IMR-90 (cell line): ENCODE results near the gene SLC25A41. TPM values are rescaled to one million over a fixed set of nuclear protein-coding genes. Genes with fewer than 3 reads are reported as not detected.

Source experiments
- ATAC-seq: fragments of 200-7000 bp; cut with Tn5 transposase; 2 replicates; pipeline ENCODE4 v1.9.1; 2020; ENCODE audit warnings: low read depth, mild to moderate bottlenecking, moderate library complexity
- BruUV-seq: library from RNA; stranded (reverse); fragments of 400-500 nt; replicated peaks from 2 replicates; lab custom pipeline; 2021; lab: Mats Ljungman, UMichigan
- CTCF ChIA-PET: fragments of 300-600 bp; formaldehyde crosslinking; extraction: SDS; loops from one replicate; lab custom pipeline; 2021; ENCODE audit warnings: antibody characterized with exemption; lab: Yijun Ruan, JAX
- POLR2A ChIA-PET: fragments of 300-600 bp; sonication (Branson Sonifier 250); formaldehyde crosslinking; loops from one replicate; lab custom pipeline; 2022; ENCODE audit warnings: antibody characterized with exemption; ENCODE audit not compliant: unreplicated experiment; lab: Charles Lee
- DNase-seq: peaks from one replicate; pipeline ENCODE4 v3.0.0; 2013
- H2AFZ ChIP-seq: replicated peaks from 2 replicates; pipeline ENCODE3; 2013; ENCODE audit warnings: low read length, mild to moderate bottlenecking; ENCODE audit not compliant: poor library complexity
- H2AK5ac ChIP-seq: 2 replicates; pipeline ENCODE4 v1.6.1; 2013; ENCODE audit warnings: low read depth, low read length, inconsistent platforms
- H2AK9ac ChIP-seq: replicated peaks from 2 replicates; pipeline ENCODE3; 2013; ENCODE audit warnings: mild to moderate bottlenecking, low read depth, low read length, moderate library complexity; ENCODE audit not compliant: poor library complexity
- H2BK120ac ChIP-seq: 2 replicates; pipeline ENCODE4 v1.6.1; 2013; ENCODE audit warnings: low read depth, low read length, inconsistent platforms
- H2BK15ac ChIP-seq: 3 replicates; pipeline ENCODE4 v1.6.1; 2013; ENCODE audit warnings: low read depth, low read length, inconsistent platforms
- H2BK20ac ChIP-seq: 2 replicates; pipeline ENCODE4 v1.6.1; 2013; ENCODE audit warnings: low read depth, mild to moderate bottlenecking, inconsistent platforms, low read length, moderate library complexity
- H2BK5ac ChIP-seq: 2 replicates; pipeline ENCODE4 v1.6.1; 2013; ENCODE audit warnings: mild to moderate bottlenecking, low read depth, low read length, inconsistent platforms; ENCODE audit not compliant: poor library complexity, severe bottlenecking
- H3K14ac ChIP-seq: replicated peaks from 2 replicates; pipeline ENCODE4 v1.6.1; 2013; ENCODE audit warnings: low read depth, low read length, inconsistent platforms
- H3K18ac ChIP-seq: 2 replicates; pipeline ENCODE4 v1.6.1; 2013; ENCODE audit warnings: low read depth, low read length, control low read depth
- H3K23ac ChIP-seq: 2 replicates; pipeline ENCODE4 v1.6.1; 2013; ENCODE audit warnings: low read depth, low read length, inconsistent platforms
- H3K27ac ChIP-seq: 2 replicates; pipeline ENCODE4 v1.5.1; 2013; ENCODE audit warnings: mild to moderate bottlenecking, control low read depth, low read length; ENCODE audit not compliant: insufficient read depth
- H3K27me3 ChIP-seq: 2 replicates; pipeline ENCODE4 v1.6.1; 2013; ENCODE audit warnings: low read length; ENCODE audit not compliant: control insufficient read depth, insufficient read depth
- H3K36me3 ChIP-seq: 2 replicates; pipeline ENCODE4 v1.6.1; 2013; ENCODE audit warnings: low read length, mixed read lengths; ENCODE audit not compliant: control insufficient read depth, insufficient read depth
- H3K4ac ChIP-seq: 2 replicates; pipeline ENCODE4 v1.6.1; 2013; ENCODE audit warnings: low read depth, low read length, inconsistent platforms
- H3K4me1 ChIP-seq: 2 replicates; pipeline ENCODE4 v1.6.1; 2013; ENCODE audit warnings: low read length, mixed read lengths; ENCODE audit not compliant: control insufficient read depth, insufficient read depth
- H3K4me2 ChIP-seq: 2 replicates; pipeline ENCODE4 v1.6.1; 2013; ENCODE audit warnings: low read depth, mild to moderate bottlenecking, control low read depth, low read length, moderate library complexity
- H3K4me3 ChIP-seq: 2 replicates; pipeline ENCODE4 v1.5.1; 2013; ENCODE audit warnings: low read depth, mild to moderate bottlenecking, control low read depth, low read length, moderate library complexity; ENCODE audit not compliant: insufficient read depth
- H3K56ac ChIP-seq: 2 replicates; pipeline ENCODE4 v1.6.1; 2013; ENCODE audit warnings: low read length, inconsistent platforms; ENCODE audit not compliant: insufficient read depth; ENCODE audit errors: extremely low read depth
- H3K79me1 ChIP-seq, 2 experiments: 2 replicates each; pipeline ENCODE4 v1.6.1; 2013; ENCODE audit warnings: low read length in 2 of 2, inconsistent platforms in 1 of 2, low read depth in 1 of 2
- H3K9ac ChIP-seq: 2 replicates; pipeline ENCODE4 v1.6.1; 2013; ENCODE audit warnings: low read depth, low read length, control low read depth
- H3K9me1 ChIP-seq: 2 replicates; pipeline ENCODE4 v1.6.1; 2013; ENCODE audit warnings: low read length, inconsistent platforms; ENCODE audit not compliant: insufficient read depth
- H3K9me3 ChIP-seq: 2 replicates; pipeline ENCODE4 v1.6.1; 2013; ENCODE audit warnings: low read length; ENCODE audit not compliant: control insufficient read depth, insufficient read depth
- H4K20me1 ChIP-seq: 2 replicates; pipeline ENCODE4 v1.6.1; 2013; ENCODE audit warnings: low read length, inconsistent platforms; ENCODE audit not compliant: insufficient read depth
- H4K5ac ChIP-seq: 2 replicates; pipeline ENCODE4 v1.6.1; 2013; ENCODE audit warnings: mild to moderate bottlenecking, low read depth, low read length, control low read depth
- H4K8ac ChIP-seq, 2 experiments: 2 replicates each; pipeline ENCODE4 v1.6.1; 2013; ENCODE audit warnings: low read depth in 2 of 2, low read length in 2 of 2, control low read depth in 1 of 2, inconsistent platforms in 1 of 2
- H4K91ac ChIP-seq: 2 replicates; pipeline ENCODE4 v1.6.1; 2013; ENCODE audit warnings: low read depth, low read length, inconsistent platforms; ENCODE audit not compliant: insufficient read depth
- BHLHE40 ChIP-seq: fragments of 150-350 bp; IDR thresholded peaks from 2 replicates; pipeline ENCODE4 v1.6.1; 2016; ENCODE audit warnings: mild to moderate bottlenecking, low read depth, low read length
- CEBPB ChIP-seq: IDR thresholded peaks from 2 replicates; pipeline ENCODE4 v1.6.1; 2012; ENCODE audit warnings: low read depth, low read length, improper control_type of control experiment
- CHD1 ChIP-seq: IDR thresholded peaks from 2 replicates; pipeline ENCODE4 v1.6.1; 2012; ENCODE audit warnings: low read depth, low read length, improper control_type of control experiment
- FOS ChIP-seq: fragments of 150-350 bp; IDR thresholded peaks from 2 replicates; pipeline ENCODE4 v1.6.1; 2016; ENCODE audit warnings: low read depth, low read length
- MAFK ChIP-seq: IDR thresholded peaks from 2 replicates; pipeline ENCODE4 v1.6.1; 2012; ENCODE audit warnings: low read depth, low read length, improper control_type of control experiment
- MAZ ChIP-seq: IDR thresholded peaks from 2 replicates; pipeline ENCODE4 v1.6.1; 2012; ENCODE audit warnings: low read depth, mild to moderate bottlenecking, low read length, improper control_type of control experiment, moderate library complexity, borderline replicate concordance
- MXI1 ChIP-seq: IDR thresholded peaks from 2 replicates; pipeline ENCODE4 v1.6.1; 2012; ENCODE audit warnings: low read depth, mild to moderate bottlenecking, low read length, moderate library complexity, borderline replicate concordance
- NFE2L2 ChIP-seq: fragments of 150-350 bp; IDR thresholded peaks from 2 replicates; pipeline ENCODE4 v1.6.1; 2016; ENCODE audit warnings: low read depth, mild to moderate bottlenecking, low read length
- POLR2A ChIP-seq: IDR thresholded peaks from 2 replicates; pipeline ENCODE4 v1.6.1; 2012; ENCODE audit warnings: mild to moderate bottlenecking, low read depth, low read length
- RAD21 ChIP-seq: IDR thresholded peaks from 2 replicates; pipeline ENCODE4 v1.6.1; 2012; ENCODE audit warnings: low read length, improper control_type of control experiment
- RCOR1 ChIP-seq: IDR thresholded peaks from 2 replicates; pipeline ENCODE4 v1.6.1; 2012; ENCODE audit warnings: mild to moderate bottlenecking, low read length, improper control_type of control experiment; ENCODE audit not compliant: insufficient replicate concordance
- SMC3 ChIP-seq: fragments of 150-350 bp; IDR thresholded peaks from 2 replicates; pipeline ENCODE4 v1.6.1; 2016; ENCODE audit warnings: low read depth, mild to moderate bottlenecking, antibody characterized with exemption, low read length, moderate library complexity
- WGBS, 2 experiments: methylation state at CpG; one replicate each; pipeline versions ENCODE4 v1.1.5 to v1.1.7; 2013; ENCODE audit warnings: missing lambda C conversion rate in 2 of 2; ENCODE audit not compliant: insufficient read length in 1 of 2; ENCODE audit errors: extremely low coverage in 2 of 2; 5-methylcytosine and 5-hydroxymethylcytosine counted together
- dilution Hi-C: fragments of 300-500 bp; cut with HindIII; formaldehyde crosslinking; loops from one replicate; pipeline ENCODE4 v1.14.3; 2018; ENCODE audit warnings: low sequenced_read_pairs; ENCODE audit not compliant: unreplicated experiment
- in situ Hi-C: fragments of 300-500 bp; cut with MboI; formaldehyde crosslinking; loops from 3 replicates; pipeline ENCODE4 v1.14.3; 2019; ENCODE audit warnings: low sequenced_read_pairs, inconsistent platforms, mixed read lengths
- intact Hi-C: fragments of 100-400 bp; cut with micrococcal nuclease; formaldehyde crosslinking; loops from 2 replicates; pipeline ENCODE4 v1.10.0; 2022
- polyA plus RNA-seq, 3 experiments: library from polyadenylated mRNA; depleted of rRNA; stranded (reverse); fragments of >200 nt; gene quantifications; 2 replicates each; pipeline ENCODE4 v1.2.3, GENCODE V29; 2012; ENCODE audit warnings: low replicate concordance in 1 of 3
- total RNA-seq: library from RNA; depleted of rRNA; stranded (reverse); fragments of >200 nt; gene quantifications from 2 replicates; pipeline ENCODE4 v1.2.3, GENCODE V29; 2012
- TF ChIP-seq, protein P1 (sequence below): fragments of 150-350 bp; IDR thresholded peaks from 2 replicates; pipeline ENCODE4 v1.6.1; 2016; ENCODE audit warnings: low read depth, mild to moderate bottlenecking, low read length, moderate library complexity, borderline replicate concordance
- TF ChIP-seq, protein P2 (sequence below): fragments of 150-350 bp; IDR thresholded peaks from 2 replicates; pipeline ENCODE4 v1.6.1; 2017; ENCODE audit warnings: mild to moderate bottlenecking, antibody characterized with exemption, low read length, low read depth
- TF ChIP-seq, protein P3 (sequence below): conservative IDR thresholded peaks from 2 replicates; pipeline ENCODE4 v1.5.1; 2012; ENCODE audit warnings: mild to moderate bottlenecking, low read depth, low read length, improper control_type of control experiment

The SLC25A41 gene
- total and polyA plus RNA-seq, 2 of the 4 experiments (the other 2 are of a cell fraction) = not detected

DNA sequence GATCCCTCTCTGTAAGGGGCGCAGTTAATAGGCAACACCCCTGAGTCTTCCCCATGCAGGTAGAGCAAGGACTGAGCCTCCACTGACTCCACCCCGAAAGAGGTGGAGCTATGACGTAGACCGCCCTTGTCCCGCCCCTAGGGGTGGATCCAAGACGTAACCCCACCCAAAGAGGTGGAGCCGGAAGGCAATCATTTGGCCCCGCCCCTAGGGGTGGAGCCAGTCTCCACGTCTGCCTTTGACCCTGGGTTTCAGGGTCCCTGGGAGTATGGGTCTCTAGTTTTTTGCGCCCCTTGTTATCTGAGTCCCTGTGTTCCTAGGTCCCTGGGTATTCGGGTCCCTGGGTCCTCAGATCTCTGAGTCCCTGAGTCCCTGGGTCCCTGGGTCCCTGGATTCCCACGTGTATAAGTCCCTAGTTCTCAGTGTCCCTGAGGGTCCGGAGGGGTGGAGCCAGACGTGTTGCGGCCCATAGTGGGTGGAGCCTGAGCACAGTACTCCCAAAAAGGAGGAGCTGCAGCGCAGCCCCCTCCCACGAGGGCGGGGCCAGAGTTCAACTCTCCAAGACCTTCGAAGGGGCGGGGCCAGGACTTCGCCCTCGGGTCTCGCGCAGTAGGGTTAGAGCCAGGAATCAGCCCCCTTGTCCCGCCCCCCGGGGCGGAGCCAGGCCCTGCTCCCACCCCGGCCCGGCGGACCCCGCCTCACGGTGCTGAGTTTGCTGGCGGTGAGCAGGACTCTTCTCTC, 42.8 kb upstream of the SLC25A41 start:
- no peak overlapping the region for H4K5ac ChIP-seq
- no peaks in the 10 kb centered on the region for H3K36me3 ChIP-seq
- H4K8ac ChIP-seq = no peak overlapping the region
- WGBS, 2 experiments = 9% methylated on average over 9 of the region's 33 CpGs; no CpG with 5 or more reads in 1 of the 2 experiments
- peaks cover 12% of the 10 kb centered on the region for H3K27me3 ChIP-seq
- no peak overlapping the region for H3K27ac ChIP-seq
- peak; percentile 10 for DNase-seq
- intact Hi-C loops (no loop called here), dilution Hi-C loops (no loop called here), in situ Hi-C loops (no loop called here)
- H2AK5ac ChIP-seq = no peak overlapping the region
- 0 out of 2 replicates have a peak overlapping the region, but pooled peaks have one; percentile 24 for H3K4me3 ChIP-seq
- H3K18ac ChIP-seq = no peak overlapping the region
- H3K14ac ChIP-seq = no peak overlapping the region
- no peak overlapping the region for H2BK15ac ChIP-seq
- peak overlapping the region; percentile 69 for H2AFZ ChIP-seq
- H3K4ac ChIP-seq = no peak overlapping the region
- no peaks in the 10 kb centered on the region for H4K20me1 ChIP-seq
- no peaks in the 10 kb centered on the region for H3K9me1 ChIP-seq
- POLR2A ChIA-PET = no interaction called here
- no TSS peak for BruUV-seq
- CTCF ChIA-PET = no interaction called here
- H3K9me3 ChIP-seq = peaks cover 3% of the 10 kb centered on the region; the same call in 1 of the 2 replicates
- H3K23ac ChIP-seq = no peak overlapping the region
- H3K79me1 ChIP-seq = no peaks in the 10 kb centered on the region
- no peak overlapping the region for H3K56ac ChIP-seq
- H3K4me2 ChIP-seq = peak overlapping the region; percentile 50; the same call in 1 of the 2 replicates
- H3K9ac ChIP-seq = no peak overlapping the region
- no peak overlapping the region for H2BK20ac ChIP-seq
- no peaks in the 10 kb centered on the region for H3K4me1 ChIP-seq
- no peak overlapping the region for H2AK9ac ChIP-seq
- H2BK120ac ChIP-seq = no peak overlapping the region
- no peak overlapping the region for H2BK5ac ChIP-seq
- H4K91ac ChIP-seq = no peak overlapping the region
- ATAC-seq = peak; percentile 87
- TF ChIP-seq RCOR1 (no peak), MAZ (no peak), BHLHE40 (no peak), MXI1 (no peak), CHD1 (no peak), MAFK (no peak), NFE2L2 (no peak), POLR2A (no peak), RAD21 (no peak), SMC3 (no peak), CEBPB (no peak), FOS (no peak)
- TF ChIP-seq, protein P1, sequence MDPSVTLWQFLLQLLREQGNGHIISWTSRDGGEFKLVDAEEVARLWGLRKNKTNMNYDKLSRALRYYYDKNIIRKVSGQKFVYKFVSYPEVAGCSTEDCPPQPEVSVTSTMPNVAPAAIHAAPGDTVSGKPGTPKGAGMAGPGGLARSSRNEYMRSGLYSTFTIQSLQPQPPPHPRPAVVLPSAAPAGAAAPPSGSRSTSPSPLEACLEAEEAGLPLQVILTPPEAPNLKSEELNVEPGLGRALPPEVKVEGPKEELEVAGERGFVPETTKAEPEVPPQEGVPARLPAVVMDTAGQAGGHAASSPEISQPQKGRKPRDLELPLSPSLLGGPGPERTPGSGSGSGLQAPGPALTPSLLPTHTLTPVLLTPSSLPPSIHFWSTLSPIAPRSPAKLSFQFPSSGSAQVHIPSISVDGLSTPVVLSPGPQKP = no peak
- TF ChIP-seq, protein P2, sequence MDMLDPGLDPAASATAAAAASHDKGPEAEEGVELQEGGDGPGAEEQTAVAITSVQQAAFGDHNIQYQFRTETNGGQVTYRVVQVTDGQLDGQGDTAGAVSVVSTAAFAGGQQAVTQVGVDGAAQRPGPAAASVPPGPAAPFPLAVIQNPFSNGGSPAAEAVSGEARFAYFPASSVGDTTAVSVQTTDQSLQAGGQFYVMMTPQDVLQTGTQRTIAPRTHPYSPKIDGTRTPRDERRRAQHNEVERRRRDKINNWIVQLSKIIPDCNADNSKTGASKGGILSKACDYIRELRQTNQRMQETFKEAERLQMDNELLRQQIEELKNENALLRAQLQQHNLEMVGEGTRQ = no peak
- TF ChIP-seq, protein P3, sequence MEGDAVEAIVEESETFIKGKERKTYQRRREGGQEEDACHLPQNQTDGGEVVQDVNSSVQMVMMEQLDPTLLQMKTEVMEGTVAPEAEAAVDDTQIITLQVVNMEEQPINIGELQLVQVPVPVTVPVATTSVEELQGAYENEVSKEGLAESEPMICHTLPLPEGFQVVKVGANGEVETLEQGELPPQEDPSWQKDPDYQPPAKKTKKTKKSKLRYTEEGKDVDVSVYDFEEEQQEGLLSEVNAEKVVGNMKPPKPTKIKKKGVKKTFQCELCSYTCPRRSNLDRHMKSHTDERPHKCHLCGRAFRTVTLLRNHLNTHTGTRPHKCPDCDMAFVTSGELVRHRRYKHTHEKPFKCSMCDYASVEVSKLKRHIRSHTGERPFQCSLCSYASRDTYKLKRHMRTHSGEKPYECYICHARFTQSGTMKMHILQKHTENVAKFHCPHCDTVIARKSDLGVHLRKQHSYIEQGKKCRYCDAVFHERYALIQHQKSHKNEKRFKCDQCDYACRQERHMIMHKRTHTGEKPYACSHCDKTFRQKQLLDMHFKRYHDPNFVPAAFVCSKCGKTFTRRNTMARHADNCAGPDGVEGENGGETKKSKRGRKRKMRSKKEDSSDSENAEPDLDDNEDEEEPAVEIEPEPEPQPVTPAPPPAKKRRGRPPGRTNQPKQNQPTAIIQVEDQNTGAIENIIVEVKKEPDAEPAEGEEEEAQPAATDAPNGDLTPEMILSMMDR = no peak
